ENCODE measurements around the gene OR56A1.

OR56A1 gene

GRCh38 chr11:5986885-5987284 is 43.7 kb downstream of the OR56A1 start, which contains the start of gene OR52L1:
TSS of gene OR52L1 (minus strand) at chr11:5986985. CDS start at chr11:5986930, 55 bp downstream.
- no peak for DNase-seq

GRCh38 chr11:5983443-5983842 is 47.1 kb downstream of the OR56A1 start:
- DNase-seq = no peak

GRCh38 chr11:5973530-5973929 is 57.0 kb downstream of the OR56A1 start:
- no peak for DNase-seq
